Measurements from ENCODE around the gene SMIM43. TPM values are rescaled to one million over a fixed set of nuclear protein-coding genes. Genes with fewer than 3 reads are reported as not detected.

SMIM43 gene
- total and polyA plus RNA-seq, 2 donors (not counting 3 experiments of a cell fraction or from before 2014, with no cell fraction given), result 0.18 TPM; not detected in 1

DNA sequence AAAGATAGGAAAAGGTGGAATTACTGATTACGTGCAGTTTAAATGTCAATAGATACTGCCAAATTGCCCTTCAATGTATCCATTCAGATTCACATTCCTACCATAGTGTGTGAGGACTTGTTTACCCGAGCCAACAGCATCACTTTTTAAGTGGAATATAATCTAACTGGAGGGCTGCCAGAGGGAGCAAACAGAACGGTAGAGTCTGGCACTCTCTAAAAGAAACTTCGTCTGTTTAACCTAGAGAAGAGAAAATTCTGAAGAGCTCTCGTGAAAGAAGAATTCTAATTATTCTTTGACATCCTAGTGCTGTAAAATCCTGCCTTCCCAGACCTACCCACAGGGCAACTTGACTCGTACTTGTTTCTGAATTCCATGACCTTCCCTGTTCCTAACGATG lies 23.2 kb downstream of the SMIM43 start:
- intact Hi-C loops (cut with micrococcal nuclease), result no loop called here
- FAIRE-seq, result no peak
- Histone ChIP-seq H3K4me2 (ENCODE audit: insufficient read depth, low read length) (no peak overlapping the region), H3K27ac (ENCODE audit: insufficient read depth, low read depth, low read length) (no peak overlapping the region), H3K9me3 (replicated peaks; ENCODE audit: control insufficient read depth, insufficient read depth, low read length) (no peaks in the 10 kb centered on the region), H3K4me1 (ENCODE audit: control insufficient read depth, extremely low read depth, insufficient read depth, low read length) (no peaks in the 10 kb centered on the region), H3K4me3 (replicated peaks in 1 of 3; ENCODE audit: insufficient read depth in 1 of 3, low read depth in 1 of 3, low read length in 3 of 3) (no peak overlapping the region), H3K9me1 (replicated peaks; ENCODE audit: control insufficient read depth, extremely low read depth, insufficient read depth, low read length) (no peaks in the 10 kb centered on the region), H3K9ac (replicated peaks; ENCODE audit: extremely low read depth, insufficient read depth, low read length) (no peak overlapping the region), H3K27me3 (ENCODE audit: control insufficient read depth in 2 of 2, insufficient read depth in 2 of 2, low read length in 2 of 2) (peaks cover 0 to 3% of the 10 kb centered on the region in 2 experiments), H2AFZ (ENCODE audit: low read depth, low read length) (no peak overlapping the region), H4K20me1 (replicated peaks; ENCODE audit: control insufficient read depth, extremely low read depth, insufficient read depth, low read length) (no peaks in the 10 kb centered on the region), H3K79me2 (ENCODE audit: control insufficient read depth, insufficient read depth, low read length) (no peaks in the 10 kb centered on the region), H3K36me3 (ENCODE audit: control insufficient read depth in 2 of 2, extremely low read depth in 1 of 2, insufficient read depth in 2 of 2, low read length in 2 of 2) (no peaks in the 10 kb centered on the region)
- TF ChIP-seq FOS (IDR thresholded peaks at IDR 0.05; ENCODE audit: borderline replicate concordance, insufficient read depth, low read length) (no peak), MYC (IDR thresholded peaks at IDR 0.05; ENCODE audit: low read depth, low read length) (no peak), GATA2 (IDR thresholded peaks at IDR 0.05; ENCODE audit: insufficient read depth, insufficient read length, low read depth, low read length) (no peak), POLR2A (IDR thresholded peaks at IDR 0.05; ENCODE audit: low read depth, low read length) (no peak), POLR2AphosphoS5 (IDR thresholded peaks at IDR 0.05; ENCODE audit: insufficient read depth, low read depth, low read length) (no peak), EZH2 (IDR thresholded peaks at IDR 0.05; ENCODE audit: borderline replicate concordance, low read depth, low read length, severe bottlenecking) (no peak), JUN (IDR thresholded peaks at IDR 0.05; ENCODE audit: borderline replicate concordance, insufficient read depth, insufficient read length, low read depth) (no peak)
- TF ChIP-seq, protein P1, sequence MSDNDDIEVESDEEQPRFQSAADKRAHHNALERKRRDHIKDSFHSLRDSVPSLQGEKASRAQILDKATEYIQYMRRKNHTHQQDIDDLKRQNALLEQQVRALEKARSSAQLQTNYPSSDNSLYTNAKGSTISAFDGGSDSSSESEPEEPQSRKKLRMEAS (IDR thresholded peaks at IDR 0.05; ENCODE audit: insufficient read depth, insufficient read length), result no peak
- TF ChIP-seq, protein P2, sequence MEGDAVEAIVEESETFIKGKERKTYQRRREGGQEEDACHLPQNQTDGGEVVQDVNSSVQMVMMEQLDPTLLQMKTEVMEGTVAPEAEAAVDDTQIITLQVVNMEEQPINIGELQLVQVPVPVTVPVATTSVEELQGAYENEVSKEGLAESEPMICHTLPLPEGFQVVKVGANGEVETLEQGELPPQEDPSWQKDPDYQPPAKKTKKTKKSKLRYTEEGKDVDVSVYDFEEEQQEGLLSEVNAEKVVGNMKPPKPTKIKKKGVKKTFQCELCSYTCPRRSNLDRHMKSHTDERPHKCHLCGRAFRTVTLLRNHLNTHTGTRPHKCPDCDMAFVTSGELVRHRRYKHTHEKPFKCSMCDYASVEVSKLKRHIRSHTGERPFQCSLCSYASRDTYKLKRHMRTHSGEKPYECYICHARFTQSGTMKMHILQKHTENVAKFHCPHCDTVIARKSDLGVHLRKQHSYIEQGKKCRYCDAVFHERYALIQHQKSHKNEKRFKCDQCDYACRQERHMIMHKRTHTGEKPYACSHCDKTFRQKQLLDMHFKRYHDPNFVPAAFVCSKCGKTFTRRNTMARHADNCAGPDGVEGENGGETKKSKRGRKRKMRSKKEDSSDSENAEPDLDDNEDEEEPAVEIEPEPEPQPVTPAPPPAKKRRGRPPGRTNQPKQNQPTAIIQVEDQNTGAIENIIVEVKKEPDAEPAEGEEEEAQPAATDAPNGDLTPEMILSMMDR (IDR thresholded peaks at IDR 0.05; ENCODE audit: extremely low read depth in 1 of 2, insufficient read depth in 1 of 2, low read depth in 1 of 2, low read length in 2 of 2), result no peak
- dilution Hi-C loops (cut with MboI; ENCODE audit: extremely low pct_ligation_motif_present, low sequenced_read_pairs), result loop anchor here (25.0 kb wide), 1 partner anchor 254 kb away; no protein-coding TSS in a partner anchor
- DNase-seq (ENCODE audit: low read depth, low spot score), result no peak
- no TSS peak for BruUV-seq (replicated peaks)
- ChIA-PET POLR2A (interaction anchor here (0.6 kb wide), 1 partner anchor 12 kb away, joined by 3 read pairs; no protein-coding TSS in a partner anchor), CTCF (interaction anchor here (2.5 to 2.7 kb wide), 2 partner anchors 280 to 371 kb away, joined by 9 to 13 read pairs; no protein-coding TSS in a partner anchor)

Data from endothelial cell of umbilical vein (primary cell).